ENCODE results near the gene FAM222A.

The FAM222A gene

GRCh38 chr12:109739747-109740693, 26.4 kb downstream of the FAM222A start (continued):
- TF ChIP-seq, protein P1, sequence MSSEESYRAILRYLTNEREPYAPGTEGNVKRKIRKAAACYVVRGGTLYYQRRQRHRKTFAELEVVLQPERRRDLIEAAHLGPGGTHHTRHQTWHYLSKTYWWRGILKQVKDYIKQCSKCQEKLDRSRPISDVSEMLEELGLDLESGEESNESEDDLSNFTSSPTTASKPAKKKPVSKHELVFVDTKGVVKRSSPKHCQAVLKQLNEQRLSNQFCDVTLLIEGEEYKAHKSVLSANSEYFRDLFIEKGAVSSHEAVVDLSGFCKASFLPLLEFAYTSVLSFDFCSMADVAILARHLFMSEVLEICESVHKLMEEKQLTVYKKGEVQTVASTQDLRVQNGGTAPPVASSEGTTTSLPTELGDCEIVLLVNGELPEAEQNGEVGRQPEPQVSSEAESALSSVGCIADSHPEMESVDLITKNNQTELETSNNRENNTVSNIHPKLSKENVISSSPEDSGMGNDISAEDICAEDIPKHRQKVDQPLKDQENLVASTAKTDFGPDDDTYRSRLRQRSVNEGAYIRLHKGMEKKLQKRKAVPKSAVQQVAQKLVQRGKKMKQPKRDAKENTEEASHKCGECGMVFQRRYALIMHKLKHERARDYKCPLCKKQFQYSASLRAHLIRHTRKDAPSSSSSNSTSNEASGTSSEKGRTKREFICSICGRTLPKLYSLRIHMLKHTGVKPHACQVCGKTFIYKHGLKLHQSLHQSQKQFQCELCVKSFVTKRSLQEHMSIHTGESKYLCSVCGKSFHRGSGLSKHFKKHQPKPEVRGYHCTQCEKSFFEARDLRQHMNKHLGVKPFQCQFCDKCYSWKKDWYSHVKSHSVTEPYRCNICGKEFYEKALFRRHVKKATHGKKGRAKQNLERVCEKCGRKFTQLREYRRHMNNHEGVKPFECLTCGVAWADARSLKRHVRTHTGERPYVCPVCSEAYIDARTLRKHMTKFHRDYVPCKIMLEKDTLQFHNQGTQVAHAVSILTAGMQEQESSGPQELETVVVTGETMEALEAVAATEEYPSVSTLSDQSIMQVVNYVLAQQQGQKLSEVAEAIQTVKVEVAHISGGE (tag by site-specific recombination; conservative IDR thresholded peaks at IDR 0.05; ENCODE audit: low read depth), result no peak
- TF ChIP-seq ZNF362 (tag by site-specific recombination; IDR thresholded peaks at IDR 0.05) (no peak), ZNF423 (tag by site-specific recombination; IDR thresholded peaks at IDR 0.05) (no peak), ZNF610 (tag by site-specific recombination; IDR thresholded peaks at IDR 0.05; ENCODE audit: borderline replicate concordance) (no peak), HIC1 (tag by site-specific recombination; IDR thresholded peaks at IDR 0.05) (no peak), ELK4 (IDR thresholded peaks at IDR 0.05; ENCODE audit: borderline replicate concordance, low read depth, low read length) (no peak), BCL6B (tag by site-specific recombination; IDR thresholded peaks at IDR 0.05) (no peak), ZFP69B (tag by site-specific recombination; IDR thresholded peaks at IDR 0.05) (no peak), ZNF658 (tag by site-specific recombination; IDR thresholded peaks at IDR 0.05) (no peak), ZNF768 (tag by site-specific recombination; IDR thresholded peaks at IDR 0.05) (peak; percentile 60; the same call in 1 of the 2 replicates), ZNF791 (tag by site-specific recombination; IDR thresholded peaks at IDR 0.05) (no peak)

GRCh38 chr12:109740694-109741245, 27.1 kb downstream of the FAM222A start:
- ChIA-PET POLR2A (interaction anchor here (0.6 kb wide), 1 partner anchor 1020 kb away, joined by 5 read pairs; no protein-coding TSS in a partner anchor), CTCF (interaction anchor here (0.6 to 2.1 kb wide), 7 partner anchors 22 to 354 kb away, joined by 3 to 9 read pairs (median 5); no protein-coding TSS in a partner anchor)
- Histone ChIP-seq H3K36me3 (ENCODE audit: control insufficient read depth in 2 of 2, insufficient read depth in 1 of 2, low read length in 2 of 2) (no peaks in the 10 kb centered on the region), H3K27ac (ENCODE audit: extremely low read depth, low read depth, low read length) (no peak overlapping the region), H3K4me3 (ENCODE audit: low read depth, low read length) (no peak overlapping the region), H3K9me3 (ENCODE audit: control insufficient read depth, insufficient read depth, low read depth, low read length) (no peaks in the 10 kb centered on the region), H3K4me1 (ENCODE audit: control insufficient read depth, insufficient read depth, low read length) (no peaks in the 10 kb centered on the region)
- TF ChIP-seq ZNF184 (tag by site-specific recombination; IDR thresholded peaks at IDR 0.05) (no peak), OSR2 (tag by site-specific recombination; IDR thresholded peaks at IDR 0.05) (no peak), ZBTB1 (tag by site-specific recombination; IDR thresholded peaks at IDR 0.05) (no peak), ZNF292 (tag by site-specific recombination; IDR thresholded peaks at IDR 0.05; ENCODE audit: borderline replicate concordance, low read depth) (no peak), ZNF350 (tag by site-specific recombination; IDR thresholded peaks at IDR 0.05) (no peak), ZNF404 (tag by site-specific recombination; IDR thresholded peaks at IDR 0.05) (no peak), ZNF394 (tag by site-specific recombination; IDR thresholded peaks at IDR 0.05; ENCODE audit: borderline replicate concordance) (no peak), ZNF544 (tag by site-specific recombination; IDR thresholded peaks at IDR 0.05) (no peak), KLF1 (tag by site-specific recombination; IDR thresholded peaks at IDR 0.05) (no peak), ZSCAN16 (tag by site-specific recombination; IDR thresholded peaks at IDR 0.05) (no peak)
- TF ChIP-seq, protein P2, sequence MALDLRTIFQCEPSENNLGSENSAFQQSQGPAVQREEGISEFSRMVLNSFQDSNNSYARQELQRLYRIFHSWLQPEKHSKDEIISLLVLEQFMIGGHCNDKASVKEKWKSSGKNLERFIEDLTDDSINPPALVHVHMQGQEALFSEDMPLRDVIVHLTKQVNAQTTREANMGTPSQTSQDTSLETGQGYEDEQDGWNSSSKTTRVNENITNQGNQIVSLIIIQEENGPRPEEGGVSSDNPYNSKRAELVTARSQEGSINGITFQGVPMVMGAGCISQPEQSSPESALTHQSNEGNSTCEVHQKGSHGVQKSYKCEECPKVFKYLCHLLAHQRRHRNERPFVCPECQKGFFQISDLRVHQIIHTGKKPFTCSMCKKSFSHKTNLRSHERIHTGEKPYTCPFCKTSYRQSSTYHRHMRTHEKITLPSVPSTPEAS (tag by site-specific recombination; IDR thresholded peaks at IDR 0.05), result no peak
- TF ChIP-seq, protein P3, sequence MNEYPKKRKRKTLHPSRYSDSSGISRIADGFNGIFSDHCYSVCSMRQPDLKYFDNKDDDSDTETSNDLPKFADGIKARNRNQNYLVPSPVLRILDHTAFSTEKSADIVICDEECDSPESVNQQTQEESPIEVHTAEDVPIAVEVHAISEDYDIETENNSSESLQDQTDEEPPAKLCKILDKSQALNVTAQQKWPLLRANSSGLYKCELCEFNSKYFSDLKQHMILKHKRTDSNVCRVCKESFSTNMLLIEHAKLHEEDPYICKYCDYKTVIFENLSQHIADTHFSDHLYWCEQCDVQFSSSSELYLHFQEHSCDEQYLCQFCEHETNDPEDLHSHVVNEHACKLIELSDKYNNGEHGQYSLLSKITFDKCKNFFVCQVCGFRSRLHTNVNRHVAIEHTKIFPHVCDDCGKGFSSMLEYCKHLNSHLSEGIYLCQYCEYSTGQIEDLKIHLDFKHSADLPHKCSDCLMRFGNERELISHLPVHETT (tag by site-specific recombination; IDR thresholded peaks at IDR 0.05), result no peak

All from HEK293 (cell line).